Left ventricle myocardium superior (tissue), 1 donor: ENCODE results near the gene BCR. TPM values are rescaled to one million over a fixed set of nuclear protein-coding genes. Genes with fewer than 3 reads are reported as not detected.
A peak's percentile ranks its signal among the peaks of the same experiment; 100 is the strongest.
"Not testable (repeated sequence)": the region's sequence is repeated elsewhere in the genome, so short reads cannot be mapped to it uniquely, and the experiment has no call there.

ENCODE experiments used
- ATAC-seq: fragments of 200-7000 bp; cut with Tn5 transposase; one replicate; pipeline ENCODE4 v1.9.1; 2020; ENCODE audit warnings: mild to moderate bottlenecking, moderate library complexity
- DNase-seq: peaks from one replicate; pipeline ENCODE4 v3.0.0-alpha.2; 2020
- intact Hi-C: fragments of 100-400 bp; cut with micrococcal nuclease; formaldehyde crosslinking; loops from one replicate; pipeline ENCODE4 v1.11.0; 2022
- total RNA-seq: library from RNA; stranded (reverse); fragmentation: NEBNext Ultra II Directional; extraction: Animal tissue kit (Norgen Biotek cat#: 25700); gene quantifications from one replicate; pipeline ENCODE4 v1.2.1, GENCODE V29; 2021
- donor health status: DM: no; HTN: yes; CAD: no; lungs with severe emphysema.

Gene BCR
- total RNA-seq, 1 donor from 2014 or later, result 25.0 TPM

DNA sequence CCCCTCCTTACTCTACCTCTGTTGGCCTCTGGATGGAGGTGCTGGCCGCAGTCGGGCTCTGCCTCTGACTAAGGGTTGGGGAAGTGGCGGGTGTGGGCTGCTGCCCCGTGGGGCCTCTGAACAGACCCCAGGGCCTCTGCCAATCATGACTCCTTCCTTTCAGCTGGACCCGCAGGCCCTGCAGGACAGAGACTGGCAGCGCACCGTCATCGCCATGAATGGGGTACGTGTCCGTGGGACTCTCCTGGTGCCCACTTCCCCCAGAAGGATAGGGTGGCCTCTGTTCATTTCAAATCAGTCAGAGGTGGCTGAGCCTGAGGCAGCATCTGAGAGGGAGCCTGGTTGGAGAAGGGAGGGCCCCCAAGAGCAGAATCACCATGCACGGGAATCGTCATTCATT, 129.0 kb downstream of the BCR start:
- ATAC-seq, DNase-seq, intact Hi-C loops: not testable (repeated sequence)

DNA sequence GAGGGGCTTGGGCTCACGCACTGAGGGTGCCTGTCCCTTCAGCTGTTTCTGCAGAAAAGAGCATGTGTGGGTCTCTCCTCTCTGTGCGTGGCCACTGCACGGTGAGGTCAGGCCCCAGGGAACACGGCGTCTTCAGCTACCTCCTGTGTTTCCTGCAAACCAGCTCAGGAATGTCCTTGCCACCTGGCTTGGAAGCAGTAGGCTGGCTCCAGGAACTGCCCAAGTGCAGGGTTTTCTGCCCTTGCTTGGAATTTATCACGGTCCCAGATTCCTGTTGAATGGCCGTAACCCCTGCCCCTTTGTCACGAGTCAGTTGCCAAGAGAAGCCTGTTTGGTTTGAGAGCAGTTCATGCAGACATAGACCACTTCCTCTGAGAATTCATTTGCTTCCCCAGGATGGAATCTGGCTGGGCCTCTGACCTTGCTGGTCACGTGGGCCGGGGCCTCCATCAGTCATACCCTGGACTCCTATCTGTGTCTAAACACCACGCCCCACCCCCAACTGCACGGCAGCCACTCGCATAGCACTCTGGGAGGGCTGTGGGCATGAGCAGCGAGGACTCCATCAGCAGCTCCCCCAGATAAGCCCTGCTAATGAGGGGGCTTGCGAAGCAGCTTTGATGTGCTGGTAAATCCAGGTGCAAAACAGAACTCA, 130.3 kb downstream of the BCR start:
- intact Hi-C loops, ATAC-seq, DNase-seq: not testable (repeated sequence)

DNA sequence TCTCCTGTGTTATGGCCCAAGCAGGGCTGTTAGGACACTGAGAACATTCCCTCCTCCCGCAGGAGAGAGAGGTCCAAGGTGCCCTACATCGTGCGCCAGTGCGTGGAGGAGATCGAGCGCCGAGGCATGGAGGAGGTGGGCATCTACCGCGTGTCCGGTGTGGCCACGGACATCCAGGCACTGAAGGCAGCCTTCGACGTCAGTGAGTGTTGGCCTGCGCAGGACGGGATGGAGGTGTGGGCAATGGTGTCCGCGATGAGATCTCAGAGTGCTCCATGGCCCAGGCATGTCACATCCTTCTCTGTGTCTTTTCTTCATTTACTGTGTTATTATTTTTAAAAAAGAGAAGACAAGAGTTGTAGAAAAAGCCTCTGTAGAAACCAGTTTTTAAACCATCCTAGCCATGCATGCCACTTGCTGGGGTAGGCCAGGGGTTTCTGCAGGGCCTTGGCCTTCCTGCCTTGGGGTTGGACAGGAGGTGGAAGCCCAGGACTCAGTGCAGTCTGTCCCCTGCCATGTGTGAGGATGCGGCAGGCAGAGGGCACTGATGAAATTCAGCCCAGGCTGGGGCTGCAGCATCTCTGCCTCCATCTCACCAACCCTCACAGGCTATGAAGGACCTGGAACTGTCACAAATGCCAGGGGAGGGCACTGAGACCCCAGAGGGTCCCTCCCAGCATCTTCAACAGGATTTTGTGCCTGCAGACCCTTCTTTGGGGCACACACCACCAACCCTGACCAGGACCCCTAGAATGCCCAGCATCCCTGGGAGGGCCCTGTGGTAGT, 131.5 kb downstream of the BCR start:
- intact Hi-C loops, DNase-seq, ATAC-seq: not testable (repeated sequence)

DNA sequence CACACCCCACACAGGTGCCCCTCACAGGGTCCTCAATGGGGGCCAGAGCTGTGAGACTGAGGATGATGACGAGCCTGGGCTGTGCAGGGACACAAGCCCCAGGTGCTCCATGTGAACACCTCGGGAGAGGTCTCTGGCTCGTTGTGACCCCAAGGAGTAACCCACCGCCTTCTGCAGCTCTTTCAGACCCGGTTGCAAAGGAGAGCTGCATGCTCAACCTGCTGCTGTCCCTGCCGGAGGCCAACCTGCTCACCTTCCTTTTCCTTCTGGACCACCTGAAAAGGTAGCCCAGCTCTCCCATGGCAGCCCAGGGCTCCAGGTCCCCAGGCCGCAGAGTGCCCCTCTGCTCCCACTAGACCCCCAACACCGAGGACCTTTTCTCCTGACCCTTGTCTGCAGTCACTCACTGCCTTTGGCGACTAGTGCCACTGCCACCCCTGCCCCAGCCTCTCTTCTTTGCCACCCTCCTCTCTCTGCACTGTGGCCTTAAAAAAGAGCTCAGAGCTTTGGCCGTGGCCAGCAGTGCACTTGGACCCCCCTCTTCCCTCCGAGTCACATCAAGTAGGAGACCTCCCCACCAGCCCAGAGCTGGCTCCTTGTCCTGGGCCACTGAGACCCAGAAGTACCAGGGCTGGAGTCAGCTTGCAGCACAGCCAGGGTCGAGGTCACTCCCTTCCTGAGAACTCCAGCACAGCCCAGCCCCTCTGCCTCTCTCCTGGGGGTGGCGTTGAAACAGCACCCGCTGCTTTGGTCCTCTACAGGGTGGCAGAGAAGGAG, 133.7 kb downstream of the BCR start:
- intact Hi-C loops, result no loop called here
- DNase-seq (no peak), ATAC-seq (no peak)

DNA sequence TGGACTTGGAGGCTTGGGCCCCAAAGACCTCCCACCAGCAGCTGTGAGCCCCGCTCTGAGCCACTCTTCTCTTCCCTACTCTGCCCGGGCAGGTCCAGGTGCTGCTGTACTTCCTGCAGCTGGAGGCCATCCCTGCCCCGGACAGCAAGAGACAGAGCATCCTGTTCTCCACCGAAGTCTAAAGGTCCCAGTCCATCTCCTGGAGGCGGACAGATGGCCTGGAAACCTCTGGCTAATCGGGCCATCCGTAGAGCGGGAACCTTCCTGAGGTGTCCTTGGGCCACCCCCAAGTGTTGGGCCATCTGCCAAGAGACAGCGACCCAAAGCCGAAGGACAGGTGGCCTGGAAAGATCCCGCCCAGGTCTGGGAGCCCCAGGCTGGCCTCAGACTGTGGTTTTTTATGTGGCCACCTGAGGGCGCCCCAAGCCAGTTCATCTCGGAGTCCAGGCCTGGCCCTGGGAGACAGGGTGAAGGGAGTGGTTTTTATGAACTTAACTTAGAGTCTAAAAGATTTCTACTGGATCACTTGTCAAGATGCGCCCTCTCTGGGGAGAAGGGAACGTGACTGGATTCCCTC, 135.1 kb downstream of the BCR start:
- intact Hi-C loops, result no loop called here
- ATAC-seq, result no peak

DNA sequence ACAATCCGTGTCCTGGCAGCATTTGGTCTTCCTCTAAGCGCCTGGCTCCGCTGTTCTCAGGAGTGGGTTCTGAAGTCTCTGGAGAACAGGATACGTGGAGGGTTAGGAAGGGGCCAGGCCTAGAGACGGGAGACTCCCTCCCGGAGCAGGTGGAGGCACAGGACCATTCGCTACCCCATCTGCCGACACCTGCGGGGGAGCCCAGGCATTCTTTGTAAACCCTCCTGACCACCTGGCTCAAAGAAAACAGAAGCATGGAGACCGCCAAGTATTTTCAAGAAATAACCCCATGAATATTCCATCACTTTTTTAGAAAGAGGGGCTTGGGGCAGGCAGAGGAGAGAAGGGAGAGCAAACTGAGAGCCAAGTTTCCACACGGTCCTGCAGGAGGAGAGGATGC, 136.3 kb downstream of the BCR start:
- ATAC-seq, DNase-seq, intact Hi-C loops: not testable (repeated sequence)

More for the DNA sequence above, 135.1 kb downstream of the BCR start:
- DNase-seq, result peak; percentile 81

DNA sequence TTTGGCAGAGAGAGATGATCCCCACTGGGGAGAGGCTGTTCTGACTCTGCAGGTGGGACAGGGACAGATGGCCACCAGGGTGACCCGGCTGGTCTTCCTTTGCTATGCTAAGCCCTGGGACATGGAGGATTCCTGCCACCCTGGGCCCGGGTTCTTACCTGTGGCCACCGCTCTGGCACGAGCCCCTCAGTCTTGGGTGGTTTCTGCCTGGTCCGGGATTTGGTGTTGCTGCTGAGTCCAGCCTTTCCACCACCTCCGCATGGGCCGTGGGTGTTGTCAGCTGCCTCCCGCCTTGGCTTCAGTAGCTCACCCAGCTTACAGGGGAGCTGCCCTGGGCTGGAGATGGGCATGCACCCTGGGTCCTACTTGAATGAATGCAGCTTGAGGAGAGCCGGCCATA, 138.0 kb downstream of the BCR start:
- ATAC-seq, intact Hi-C loops, DNase-seq: not testable (repeated sequence)

DNA sequence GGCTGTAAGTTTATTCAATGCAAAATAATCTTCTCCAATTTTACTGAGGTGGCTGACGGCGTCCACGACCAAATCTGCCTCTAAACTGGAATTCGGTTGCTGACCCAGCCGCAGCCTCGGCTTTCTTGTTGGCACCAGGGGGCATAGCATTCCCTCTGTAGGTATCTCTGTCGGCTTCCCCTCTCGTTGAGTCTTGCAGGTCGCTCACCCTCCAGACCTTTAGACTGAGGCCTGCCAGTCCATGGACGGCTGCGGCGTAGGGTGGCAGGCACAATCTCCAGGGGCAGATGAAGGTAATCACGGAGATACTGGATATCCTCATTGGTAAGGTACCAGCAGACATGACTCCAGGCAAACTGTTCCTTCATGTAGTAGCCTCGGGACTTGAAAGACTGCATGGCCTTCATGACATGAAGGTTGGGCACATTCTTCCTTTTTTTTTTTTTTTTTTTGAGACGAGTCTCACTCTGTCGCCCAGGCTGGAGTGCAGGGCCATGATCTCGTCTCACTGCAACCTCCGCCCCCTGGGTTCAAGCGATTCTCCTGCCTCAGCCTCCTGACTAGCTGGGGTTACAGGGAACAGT, 142.3 kb downstream of the BCR start:
- ATAC-seq, intact Hi-C loops, DNase-seq: not testable (repeated sequence)

DNA sequence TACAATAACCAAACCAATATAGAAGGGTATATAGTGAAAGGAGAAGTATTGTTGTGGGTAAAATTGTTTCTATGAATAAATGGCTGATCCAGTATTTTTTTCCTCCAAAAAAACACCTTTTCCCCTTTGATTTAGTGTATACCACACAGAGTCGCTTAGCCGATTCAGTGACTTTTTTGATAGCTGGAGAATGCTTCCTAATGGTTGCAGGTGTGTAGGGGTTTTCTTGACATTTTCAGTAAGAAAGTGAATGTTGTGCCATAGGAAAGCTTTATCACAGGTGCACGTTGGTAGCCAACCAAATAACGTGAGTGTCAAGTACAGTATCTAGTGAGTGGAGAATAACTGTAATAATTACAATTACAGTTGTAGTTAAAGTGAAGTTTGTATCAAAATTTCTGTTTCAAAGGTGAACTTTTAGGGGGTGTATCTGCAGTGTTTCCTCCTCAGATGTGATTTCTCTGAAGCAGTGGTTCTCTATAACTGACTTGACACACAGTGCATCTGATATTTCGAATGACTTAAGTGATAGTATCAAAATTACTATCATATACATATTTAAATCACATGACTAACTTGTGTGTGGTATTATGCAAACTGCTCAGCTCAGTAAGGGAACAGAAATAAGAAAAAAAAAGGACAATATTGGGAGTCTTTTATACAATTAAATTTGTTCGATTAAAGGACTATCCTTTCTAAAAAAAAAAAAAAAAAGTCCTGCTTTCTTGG, 143.8 kb downstream of the BCR start:
- intact Hi-C loops, ATAC-seq, DNase-seq: not testable (repeated sequence)

DNA sequence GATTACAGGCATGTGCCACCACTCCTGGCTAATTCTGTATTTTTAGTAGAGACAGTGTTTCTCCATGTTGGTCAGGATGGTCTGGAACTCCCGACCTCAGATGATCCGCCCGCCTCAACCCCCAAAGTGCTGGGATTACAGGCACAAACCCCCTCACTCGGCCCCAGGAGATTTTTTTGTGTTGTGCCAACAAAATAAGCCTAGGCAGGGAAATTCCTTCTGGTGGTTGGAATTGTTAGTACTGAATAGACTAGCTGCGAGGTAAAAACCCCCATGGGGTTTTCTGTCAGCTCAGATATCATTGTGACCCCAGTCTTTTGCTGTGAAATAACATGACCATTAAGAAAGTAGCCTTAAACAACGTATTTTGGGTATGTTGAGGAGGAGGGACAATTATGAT, 144.9 kb downstream of the BCR start:
- ATAC-seq, result no peak
- intact Hi-C loops, result no loop called here
- no peak for DNase-seq

DNA sequence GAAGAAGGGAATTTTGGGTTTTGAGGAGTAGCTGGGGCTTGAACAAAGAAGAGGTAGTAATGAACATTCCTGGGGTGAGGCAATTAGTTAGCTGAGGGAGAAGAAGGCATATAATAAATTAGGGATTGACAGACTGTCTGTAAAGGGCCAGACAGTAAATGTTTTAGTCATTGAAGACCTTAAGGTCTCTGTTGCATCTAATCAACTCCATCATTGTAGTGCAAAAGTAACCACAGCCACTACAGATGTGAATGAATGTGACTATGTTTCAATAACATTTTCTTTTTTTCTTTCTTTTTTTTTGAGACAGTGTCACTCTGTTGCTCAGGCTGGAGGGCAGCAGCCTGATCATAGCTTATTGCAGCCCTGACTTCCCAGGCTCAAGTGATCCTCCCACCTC, 153.5 kb downstream of the BCR start:
- intact Hi-C loops, DNase-seq: not testable (repeated sequence)

DNA sequence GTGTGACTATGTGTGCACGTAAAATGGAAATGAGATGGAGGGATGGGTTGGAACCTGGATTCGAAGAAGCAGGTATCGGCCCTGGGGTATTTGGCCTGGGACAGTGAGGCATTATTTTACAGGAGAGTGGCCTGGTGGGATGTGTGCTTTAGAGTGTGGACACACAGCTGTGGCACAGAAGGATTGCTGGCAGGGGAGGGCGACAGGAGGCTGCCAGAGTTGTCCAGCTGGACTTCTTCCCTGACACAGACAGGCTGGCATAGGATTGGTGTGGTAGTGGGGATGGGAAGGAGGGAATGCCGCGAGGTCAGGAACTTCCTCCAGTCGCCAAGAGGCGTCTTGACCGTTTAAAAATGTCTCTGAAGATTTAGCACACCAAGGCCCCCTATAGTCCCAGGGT, 157.4 kb downstream of the BCR start:
- DNase-seq, intact Hi-C loops: not testable (repeated sequence)
- ATAC-seq, result peak; percentile 70

More for the DNA sequence above, 153.5 kb downstream of the BCR start:
- ATAC-seq, result not testable (repeated sequence)

DNA sequence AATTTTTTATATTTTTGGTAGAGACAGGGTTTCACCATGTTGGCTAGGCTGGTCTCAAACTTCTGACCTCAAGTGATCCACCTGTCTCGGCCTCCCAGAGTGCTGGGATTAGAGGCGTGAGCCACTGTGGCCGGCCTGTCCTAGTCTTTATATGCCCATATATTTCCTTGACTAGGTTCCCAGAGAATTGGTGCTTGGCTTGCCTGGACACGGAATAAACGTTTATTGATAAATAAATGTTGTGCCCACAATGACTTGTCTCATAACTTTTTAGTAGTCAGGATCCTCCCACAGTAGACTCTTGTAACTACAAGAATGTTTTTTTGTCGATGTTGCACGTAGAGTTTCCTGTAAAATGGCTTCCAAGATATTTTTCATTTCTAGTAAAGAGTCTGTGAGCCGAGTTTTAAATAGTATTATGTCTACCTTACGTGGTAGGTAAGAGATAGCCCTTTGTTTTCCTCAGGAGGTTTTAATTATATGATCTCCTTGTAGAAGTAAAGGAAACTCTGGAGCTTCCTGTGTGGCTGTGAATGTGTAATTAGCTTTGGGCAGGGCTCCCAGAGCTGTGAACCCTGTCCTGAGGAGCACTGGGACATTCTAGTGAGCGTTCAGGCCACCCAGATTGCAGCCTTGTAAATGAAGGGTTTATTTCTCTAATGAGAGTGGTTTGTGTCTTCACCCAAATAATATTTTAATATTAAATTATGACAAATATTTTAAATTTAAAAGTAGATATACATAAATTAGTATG, 161.8 kb downstream of the BCR start:
- ATAC-seq, result peak; percentile 39
- intact Hi-C loops, DNase-seq: not testable (repeated sequence)

DNA sequence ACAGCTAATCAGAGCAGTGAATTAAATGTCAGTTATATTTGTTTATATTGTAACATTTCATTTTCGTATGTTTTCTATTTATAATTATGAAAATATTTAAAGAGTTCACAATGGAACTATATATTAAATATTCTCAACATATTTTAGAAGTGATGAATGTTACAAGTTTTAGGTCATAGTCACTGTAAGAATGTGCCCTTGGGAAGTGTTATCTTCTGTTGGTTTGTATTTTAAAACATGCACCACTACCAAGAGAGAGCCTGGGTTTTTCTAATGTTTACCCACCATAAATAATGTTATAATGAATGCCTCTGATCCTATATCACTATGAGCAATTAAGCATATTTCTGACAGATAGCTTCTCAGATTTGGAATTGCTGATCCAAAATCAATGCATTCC, 171.0 kb downstream of the BCR start:
- DNase-seq (no peak), ATAC-seq (no peak)
- intact Hi-C loops, result no loop called here

DNA sequence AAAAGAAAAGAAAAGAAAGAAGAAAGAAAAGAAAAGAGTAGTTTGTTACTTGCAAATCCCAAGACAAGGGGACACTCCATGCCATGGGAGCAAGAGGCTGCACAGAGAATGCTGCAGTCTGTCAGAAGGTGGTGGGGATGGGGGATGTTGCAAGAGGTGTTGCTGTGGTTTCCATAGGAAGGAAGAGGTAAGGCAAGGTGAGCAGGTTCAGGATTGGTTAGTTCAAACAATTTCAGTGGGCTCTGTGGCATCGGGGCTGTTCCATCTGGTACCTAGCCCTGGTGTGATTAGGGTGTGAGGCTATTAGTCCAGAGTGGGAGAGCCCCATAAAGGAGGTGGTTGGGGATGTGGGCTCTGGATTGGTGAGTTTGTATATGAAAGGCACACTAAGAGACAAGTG, 172.7 kb downstream of the BCR start:
- intact Hi-C loops, result no loop called here
- DNase-seq, result no peak
- ATAC-seq, result no peak

DNA sequence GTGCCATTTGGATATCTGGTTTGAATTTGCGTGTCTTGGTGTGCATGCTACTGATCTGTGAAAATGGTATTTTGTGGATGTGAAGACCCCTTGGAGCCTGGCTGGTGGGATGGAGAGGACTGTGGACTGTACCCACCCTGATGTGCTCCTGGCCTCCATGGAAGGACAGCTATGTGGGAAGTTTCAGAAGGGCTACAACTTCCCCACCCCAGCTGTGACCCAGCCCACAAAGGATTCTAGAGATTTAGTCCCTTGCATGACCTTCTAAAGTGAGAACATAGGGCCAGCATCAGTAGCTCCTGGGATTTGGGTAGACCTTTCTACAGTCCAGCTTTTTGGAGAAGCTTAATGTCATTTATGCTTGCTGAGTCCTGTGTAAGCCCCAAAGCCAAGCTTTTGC, 173.4 kb downstream of the BCR start:
- intact Hi-C loops, result no loop called here
- ATAC-seq, result no peak

DNA sequence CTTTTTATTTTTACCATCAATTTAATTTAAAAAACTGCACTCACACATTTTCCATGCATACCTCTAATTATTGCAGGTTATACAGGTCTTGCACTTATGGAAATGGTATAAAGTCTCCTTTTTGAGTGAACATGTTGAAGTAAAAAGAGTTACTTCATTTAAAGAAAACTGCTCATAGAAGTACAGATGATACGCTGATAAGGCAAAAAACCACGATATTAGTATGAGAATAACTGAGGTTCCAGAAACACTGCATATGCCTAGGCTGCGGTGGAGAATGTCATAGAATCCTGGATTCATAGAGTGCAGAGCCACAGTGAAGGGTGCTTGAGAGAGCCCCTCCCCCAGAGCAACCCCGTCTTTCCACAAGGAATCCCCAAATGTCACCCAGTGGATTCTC, 175.8 kb downstream of the BCR start:
- intact Hi-C loops, result no loop called here
- no peak for DNase-seq
- ATAC-seq, result no peak

More for the DNA sequence above, 173.4 kb downstream of the BCR start:
- DNase-seq, result no peak

DNA sequence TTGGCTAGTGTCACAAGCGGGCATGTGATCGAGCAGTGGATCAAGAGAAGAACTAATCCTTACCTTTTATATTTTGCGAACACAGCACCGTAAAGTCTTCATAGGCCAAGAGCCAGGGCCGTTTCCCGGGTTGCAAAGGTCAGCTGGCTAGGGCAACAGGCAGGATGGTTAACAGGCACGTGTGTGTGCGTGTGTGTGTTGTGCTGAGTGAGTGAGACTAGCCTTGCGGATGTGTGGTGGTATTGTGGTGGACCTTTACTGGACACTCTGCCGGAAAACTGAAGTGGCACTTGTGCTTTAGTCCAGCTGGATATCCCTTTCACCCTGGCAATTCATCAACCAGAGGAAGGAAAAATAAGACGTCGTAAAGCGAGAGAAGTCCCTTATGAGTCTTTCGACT, 176.7 kb downstream of the BCR start:
- ATAC-seq (no peak), DNase-seq (no peak)
- intact Hi-C loops, result no loop called here
